GM10248 (cell line): ENCODE data around the gene MMP15.

Source experiments
- CTCF ChIA-PET: fragments of 300-600 bp; sonication (Branson Sonifier 250); formaldehyde crosslinking; extraction: SDS; loops from one replicate; lab custom pipeline; 2021; ENCODE audit warnings: antibody characterized with exemption; lab: Yijun Ruan, JAX
- POLR2A ChIA-PET: fragments of 350-650 bp; sonication (Branson Sonifier 250); formaldehyde crosslinking; extraction: SDS; loops from one replicate; lab custom pipeline; 2020; ENCODE audit warnings: antibody characterized with exemption; lab: Yijun Ruan, JAX
- DNase-seq: peaks from one replicate; pipeline ENCODE4 v3.0.0; 2012; ENCODE audit errors: extremely low spot score
- TF ChIP-seq, protein P1 (sequence below): IDR thresholded peaks from 2 replicates; pipeline ENCODE4 v1.5.1; 2012; ENCODE audit warnings: mild to moderate bottlenecking, low read depth; ENCODE audit errors: extremely low read depth, missing control alignments, control extremely low read depth

Gene MMP15

DNA sequence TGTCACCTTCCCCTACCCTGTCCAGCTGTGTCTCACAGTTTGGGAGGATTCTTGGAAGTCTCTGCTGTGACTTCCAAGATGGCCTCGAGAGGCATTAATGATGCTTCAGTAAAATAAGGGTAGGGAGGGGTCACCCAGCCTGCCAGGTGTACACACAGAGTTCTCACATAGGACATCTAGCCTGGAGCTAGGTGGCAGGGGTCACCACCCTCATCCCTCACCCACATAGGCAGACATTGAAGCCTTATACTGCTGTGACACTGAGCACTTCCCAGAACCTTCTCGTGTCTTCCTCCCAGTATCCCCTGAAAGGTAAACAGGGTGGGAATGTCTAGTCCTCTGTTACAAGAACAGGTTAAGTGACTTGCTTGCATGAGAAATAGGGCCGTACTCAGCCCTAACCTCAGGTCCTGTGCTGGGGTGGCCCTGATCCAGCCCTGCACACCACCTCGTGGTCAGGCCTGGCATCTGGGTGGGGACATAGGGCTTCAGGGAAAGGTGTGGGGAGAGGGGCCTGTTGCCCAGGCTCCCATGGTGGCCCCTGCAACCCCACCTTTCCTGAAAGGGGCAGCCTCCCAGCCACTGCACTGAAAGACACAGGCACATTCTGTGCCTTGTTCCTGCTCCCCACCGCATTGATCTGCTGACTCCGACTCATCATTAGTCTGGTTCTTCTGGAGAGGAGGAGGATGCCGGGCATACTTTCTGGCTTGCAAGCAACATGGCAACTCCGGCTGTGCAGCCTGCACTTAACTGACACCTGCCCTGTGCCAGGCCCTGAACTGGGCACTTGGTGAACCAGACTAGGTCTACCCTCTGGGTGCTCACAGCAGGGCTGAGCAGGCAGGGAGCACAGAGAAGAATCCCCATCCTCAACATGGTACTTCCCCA, 3.6 kb upstream of the MMP15 start:
- POLR2A ChIA-PET: no interaction called here
- CTCF ChIA-PET: interaction anchor here (0.8 to 1.6 kb wide), 5 partner anchors 8 to 283 kb away, joined by 3 to 4 read pairs (median 3); no protein-coding TSS in a partner anchor
- TF ChIP-seq, protein P1, sequence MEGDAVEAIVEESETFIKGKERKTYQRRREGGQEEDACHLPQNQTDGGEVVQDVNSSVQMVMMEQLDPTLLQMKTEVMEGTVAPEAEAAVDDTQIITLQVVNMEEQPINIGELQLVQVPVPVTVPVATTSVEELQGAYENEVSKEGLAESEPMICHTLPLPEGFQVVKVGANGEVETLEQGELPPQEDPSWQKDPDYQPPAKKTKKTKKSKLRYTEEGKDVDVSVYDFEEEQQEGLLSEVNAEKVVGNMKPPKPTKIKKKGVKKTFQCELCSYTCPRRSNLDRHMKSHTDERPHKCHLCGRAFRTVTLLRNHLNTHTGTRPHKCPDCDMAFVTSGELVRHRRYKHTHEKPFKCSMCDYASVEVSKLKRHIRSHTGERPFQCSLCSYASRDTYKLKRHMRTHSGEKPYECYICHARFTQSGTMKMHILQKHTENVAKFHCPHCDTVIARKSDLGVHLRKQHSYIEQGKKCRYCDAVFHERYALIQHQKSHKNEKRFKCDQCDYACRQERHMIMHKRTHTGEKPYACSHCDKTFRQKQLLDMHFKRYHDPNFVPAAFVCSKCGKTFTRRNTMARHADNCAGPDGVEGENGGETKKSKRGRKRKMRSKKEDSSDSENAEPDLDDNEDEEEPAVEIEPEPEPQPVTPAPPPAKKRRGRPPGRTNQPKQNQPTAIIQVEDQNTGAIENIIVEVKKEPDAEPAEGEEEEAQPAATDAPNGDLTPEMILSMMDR: no peak
- DNase-seq: no peak

DNA sequence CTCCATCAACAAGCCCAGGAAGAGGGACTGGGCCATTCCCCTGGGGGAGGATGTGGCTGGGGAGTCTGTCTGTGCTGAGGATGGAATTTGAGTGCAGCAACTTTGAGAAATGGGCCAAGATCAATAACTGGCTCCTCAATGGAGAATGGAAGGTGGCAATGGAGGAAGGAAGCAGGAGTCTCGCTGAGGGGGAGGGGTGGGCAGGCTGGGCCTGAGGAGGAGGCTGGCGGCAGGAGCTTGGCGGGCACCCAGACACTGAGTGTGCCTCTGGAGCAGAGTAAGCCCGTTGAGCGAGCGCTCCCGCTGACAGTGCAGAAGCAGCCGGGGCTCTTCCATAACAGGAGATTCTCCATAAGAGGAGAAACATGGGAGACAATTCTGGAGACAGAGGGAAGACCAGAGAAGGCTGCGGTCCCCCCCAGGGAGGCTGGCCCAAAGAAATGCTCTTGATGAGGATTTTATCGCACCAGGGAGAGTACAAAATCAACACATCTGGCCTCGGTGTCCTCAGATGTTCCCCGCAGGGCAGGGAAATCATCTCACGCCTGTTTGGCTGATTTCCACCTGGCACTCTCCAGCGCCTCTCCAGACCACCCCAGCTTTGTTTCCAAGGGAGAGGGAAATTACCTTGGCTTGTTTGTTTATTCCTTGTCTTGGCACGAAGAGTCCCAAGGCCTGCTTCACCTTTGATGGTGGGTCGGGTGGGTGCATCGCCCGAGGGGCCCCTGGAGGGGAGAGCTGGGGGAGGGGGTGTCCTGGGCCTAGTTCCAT, 2.8 kb upstream of the MMP15 start:
- TF ChIP-seq, protein P1: no peak
- no peak for DNase-seq
- ChIA-PET POLR2A (no interaction called here), CTCF (interaction anchor here (1.0 to 2.5 kb wide), 6 partner anchors 9 to 381 kb away, joined by 3 to 8 read pairs (median 4); partner anchors contain the start of gene USB1)

DNA sequence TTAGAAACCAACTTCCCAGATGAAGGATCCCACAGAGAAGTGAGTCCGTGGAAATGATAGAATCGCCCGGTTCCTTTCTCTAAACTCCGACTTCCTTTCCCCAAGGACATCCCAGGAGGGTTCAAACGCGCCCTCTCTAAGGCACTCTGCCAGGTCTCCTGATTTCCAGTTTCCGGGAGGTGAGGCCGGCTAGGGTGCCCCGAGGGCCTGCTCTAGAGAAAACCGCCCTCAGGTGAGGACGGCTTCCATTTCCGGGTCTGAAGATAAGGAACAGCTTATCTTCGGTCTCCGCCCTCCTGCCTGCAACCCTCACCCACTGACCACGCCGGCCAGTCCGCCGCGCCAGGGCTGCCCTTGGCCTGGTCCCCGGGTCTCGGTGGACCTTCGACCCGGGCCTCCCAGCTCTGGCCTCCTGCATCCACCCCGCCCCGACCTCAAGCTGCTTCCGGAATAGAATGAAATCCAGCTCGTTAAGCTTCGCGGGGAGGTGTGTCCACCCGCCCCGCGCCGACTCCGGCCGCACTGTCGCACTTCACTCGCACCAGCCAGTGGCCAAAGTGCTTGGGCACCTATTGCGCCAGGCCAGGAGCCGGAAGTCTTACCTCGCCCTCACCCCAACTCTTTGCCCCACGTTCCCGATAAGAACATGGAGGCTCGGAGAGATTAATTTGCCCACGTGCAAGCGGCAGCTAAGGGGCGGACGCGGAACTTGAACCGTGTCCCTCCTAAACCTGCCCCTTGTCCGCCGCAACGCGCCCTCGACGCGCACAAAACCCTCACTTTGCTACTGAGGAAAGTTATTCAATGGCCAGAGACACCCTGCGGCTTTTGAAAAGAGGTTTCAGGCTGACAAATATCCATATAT, 836 bp upstream of the MMP15 start:
- TF ChIP-seq, protein P1: no peak
- ChIA-PET CTCF (interaction anchor here (1.1 to 2.5 kb wide), 2 partner anchors 73 to 97 kb away, joined by 4 to 8 read pairs; no protein-coding TSS in a partner anchor), POLR2A (no interaction called here)
- DNase-seq: no peak

DNA sequence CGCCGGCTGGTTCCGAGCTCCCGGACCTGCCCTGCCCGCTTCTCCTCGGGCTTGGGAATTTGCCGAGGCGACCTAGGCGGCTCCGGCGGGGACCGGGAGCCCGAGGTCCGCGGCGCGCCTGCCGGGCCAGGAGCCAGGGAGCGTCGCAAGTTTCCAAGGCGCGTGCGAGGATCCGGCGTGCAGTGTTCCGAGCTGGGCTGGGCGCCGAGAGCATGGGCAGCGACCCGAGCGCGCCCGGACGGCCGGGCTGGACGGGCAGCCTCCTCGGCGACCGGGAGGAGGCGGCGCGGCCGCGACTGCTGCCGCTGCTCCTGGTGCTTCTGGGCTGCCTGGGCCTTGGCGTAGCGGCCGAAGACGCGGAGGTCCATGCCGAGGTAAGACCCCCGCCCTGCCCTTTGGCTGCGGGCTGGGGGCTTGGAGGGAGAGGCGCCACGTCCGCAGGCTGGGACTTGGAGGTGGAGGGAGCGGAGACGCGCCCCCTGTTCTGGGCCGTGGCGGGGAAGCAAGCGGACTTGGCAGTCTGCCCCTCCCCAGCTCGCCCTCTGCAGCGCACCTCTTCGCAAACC, 668 bp downstream of the MMP15 start:
- ChIA-PET POLR2A (no interaction called here), CTCF (no interaction called here)
- DNase-seq: no peak
- TF ChIP-seq, protein P1: no peak

DNA sequence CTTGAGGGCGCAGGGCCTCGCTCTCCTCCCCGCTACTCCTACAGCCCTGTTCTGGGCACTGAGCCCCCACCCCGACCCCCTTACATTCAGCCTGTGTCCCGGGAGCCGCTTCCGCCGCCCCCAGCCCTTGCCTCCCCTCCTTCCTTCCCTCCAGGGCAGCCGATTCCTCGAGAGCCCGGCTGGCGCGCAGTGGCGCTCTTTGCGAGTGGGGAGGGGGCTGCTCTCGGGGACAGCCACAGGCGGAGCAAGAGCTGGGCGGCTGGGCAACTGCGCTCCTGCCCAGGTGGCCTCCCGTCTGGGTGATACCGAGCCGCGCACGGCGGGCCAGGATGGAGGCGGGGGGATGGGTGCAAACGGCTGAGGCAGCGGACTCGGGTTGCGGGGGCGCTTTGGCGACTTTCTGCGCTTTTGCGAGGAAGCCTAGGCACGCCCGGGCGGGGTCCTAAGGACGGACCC, 1.2 kb downstream of the MMP15 start:
- POLR2A ChIA-PET: no interaction called here
- TF ChIP-seq, protein P1: no peak
- no peak for DNase-seq
- CTCF ChIA-PET: no interaction called here
